Medulla oblongata (tissue), 1 donor: ENCODE data around the gene SUPT3H.
"Not testable (repeated sequence)": the region's sequence is repeated elsewhere in the genome, so short reads cannot be mapped to it uniquely, and the experiment has no call there.

ENCODE experiments used
- DNase-seq: peaks from one replicate; pipeline ENCODE4 v3.0.0-alpha.2; 2015; ENCODE audit errors: extremely low spot score

SUPT3H gene

DNA sequence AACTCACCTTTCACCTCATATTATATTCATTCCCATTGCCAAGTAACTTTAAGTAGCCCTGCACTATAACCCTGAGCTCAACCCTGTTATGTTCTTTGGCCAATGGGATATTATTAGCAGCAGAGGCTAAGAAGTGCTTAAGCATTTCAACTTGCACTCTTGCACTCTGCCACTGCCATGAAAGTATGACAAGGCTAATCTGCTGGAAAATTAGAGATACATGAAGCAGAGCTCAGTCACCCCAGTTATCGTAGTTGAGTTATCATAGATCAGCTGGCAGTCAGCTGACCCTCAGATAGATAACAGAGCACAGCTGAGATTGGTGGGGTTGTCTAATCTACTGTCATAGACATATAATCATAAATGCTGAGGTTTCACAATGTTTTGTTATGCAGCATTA lies 259.0 kb downstream of the SUPT3H start:
- no peak for DNase-seq

DNA sequence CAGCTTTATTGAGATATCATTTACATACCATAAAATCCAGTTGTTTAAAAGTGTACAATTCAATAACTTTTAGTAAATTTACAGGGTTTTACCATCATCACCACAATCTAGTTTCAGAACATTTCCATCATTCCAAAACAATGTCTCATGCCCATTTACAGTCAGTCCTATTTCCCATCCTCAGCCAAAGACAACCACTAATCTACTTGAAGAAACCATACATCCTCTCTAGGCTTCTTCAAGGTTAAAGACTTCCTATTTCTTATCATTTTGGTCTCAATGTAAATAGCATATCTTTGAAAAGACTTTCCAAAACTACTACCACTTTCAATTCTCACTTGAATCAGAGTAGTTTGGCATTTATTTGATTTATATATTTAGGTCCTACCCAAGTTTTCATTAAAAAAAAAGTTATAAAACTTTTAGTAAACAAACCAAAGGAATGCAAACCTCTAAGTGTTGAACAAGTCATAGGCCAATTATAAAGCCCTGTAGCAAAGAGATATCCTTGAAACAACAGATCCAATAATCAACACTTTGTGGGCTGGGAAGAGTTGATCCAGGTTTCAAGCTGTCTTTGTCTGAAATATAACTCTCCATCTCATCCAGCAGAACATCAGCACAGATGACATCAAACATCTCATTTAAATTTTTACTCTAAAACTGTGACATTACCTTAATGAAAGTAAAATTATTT lies 260.9 kb downstream of the SUPT3H start:
- DNase-seq: no peak

DNA sequence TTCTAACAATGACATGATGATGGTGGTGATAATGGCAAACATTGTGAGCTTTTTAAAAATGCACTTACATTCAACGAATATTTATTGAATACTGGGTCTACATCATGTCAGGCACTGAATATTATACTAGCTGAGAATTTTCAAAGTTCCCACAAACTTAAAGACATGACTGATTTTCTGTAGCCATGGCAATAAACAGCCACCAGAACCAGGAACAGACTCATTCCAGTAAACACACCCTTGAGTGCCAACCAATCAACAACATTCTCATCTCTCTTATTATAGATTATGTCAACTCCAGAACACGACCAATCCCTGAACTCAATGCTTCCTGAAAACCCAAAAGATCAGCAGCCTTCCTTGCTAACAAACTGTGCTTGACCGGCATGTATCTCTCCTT lies 262.0 kb downstream of the SUPT3H start:
- DNase-seq: no peak

DNA sequence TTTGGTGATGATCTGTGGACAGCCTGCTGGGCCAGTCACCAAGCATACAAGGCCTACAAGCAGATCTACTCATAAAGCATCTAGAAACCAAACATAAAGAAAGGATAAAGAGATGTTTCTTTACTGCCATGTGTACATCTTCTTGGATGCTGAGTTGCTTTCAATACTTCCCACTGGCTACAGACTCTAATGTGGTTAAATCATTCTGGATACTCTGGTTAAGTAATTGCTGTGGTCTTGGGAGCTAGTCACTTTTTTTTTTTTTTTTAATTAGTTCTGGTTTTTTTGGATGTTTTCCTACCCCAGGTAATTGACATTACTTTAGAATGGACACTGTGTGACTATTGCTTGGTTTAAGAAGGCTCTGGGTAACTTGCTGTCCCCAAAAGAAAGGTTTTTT lies 265.0 kb downstream of the SUPT3H start:
- no peak for DNase-seq

DNA sequence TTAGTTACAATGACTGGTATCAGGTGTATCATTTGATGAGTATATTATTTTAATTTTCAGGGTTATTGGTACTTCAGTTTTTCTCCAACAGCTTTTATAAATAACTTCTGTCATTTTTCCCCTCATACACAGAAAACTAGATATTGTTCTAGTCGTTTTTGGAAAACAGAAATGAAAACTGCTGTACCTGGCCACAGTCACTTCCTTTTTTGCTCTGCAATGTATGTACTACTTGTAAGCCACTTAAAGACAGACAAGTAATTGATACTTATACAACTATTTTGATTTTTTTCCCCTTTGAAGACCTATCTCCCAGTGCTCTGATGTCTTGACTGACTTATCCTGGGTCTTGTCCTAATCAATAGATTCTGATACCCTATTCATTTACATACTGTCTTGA lies 268.2 kb downstream of the SUPT3H start:
- no peak for DNase-seq

DNA sequence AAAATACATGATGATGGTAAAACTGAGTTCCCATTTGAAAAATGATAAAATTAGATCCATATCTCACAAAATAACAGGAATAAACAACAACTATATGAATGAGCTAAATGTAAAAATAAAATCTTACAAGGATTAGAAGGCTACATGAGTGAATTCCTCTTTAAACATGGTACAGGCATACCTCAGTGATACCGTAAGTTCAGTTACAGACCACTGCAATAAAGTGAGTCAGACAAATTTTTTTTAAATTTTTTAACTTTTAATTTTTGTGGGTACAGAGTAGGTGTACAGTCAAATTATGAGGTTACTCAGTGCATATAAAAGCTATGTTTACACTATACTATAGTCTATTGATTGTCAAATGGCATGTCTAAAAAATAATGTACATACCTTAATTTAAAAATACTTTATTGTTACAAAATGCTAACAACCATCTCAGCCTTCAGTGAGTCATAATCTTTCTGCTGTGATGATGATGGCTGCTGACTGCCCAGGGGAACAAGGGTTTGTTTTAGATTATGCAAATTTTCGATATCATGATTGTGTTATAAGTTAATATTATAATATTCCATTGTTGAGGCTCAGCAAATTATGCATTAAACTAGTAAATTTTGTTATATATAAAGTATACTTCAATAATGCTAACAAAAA lies 272.4 kb downstream of the SUPT3H start:
- no peak for DNase-seq

DNA sequence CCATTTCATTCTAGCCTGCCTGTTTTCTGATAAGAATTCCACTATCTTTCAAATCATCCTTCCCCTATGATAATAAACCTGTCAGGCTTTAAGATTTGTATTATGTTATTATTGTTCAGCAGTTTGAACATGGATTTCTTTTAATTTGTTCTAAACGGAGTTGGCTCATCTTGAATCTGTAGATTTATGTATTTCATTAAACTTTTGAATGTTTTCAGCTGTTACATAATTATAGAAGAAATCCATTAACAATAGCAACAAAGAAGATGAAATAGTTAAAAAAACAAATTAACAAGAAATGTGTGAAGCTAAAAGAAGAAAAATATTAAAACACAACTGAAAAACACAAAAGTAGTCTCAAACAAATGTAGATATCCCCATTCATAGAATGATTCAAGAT lies 273.3 kb downstream of the SUPT3H start:
- DNase-seq: no peak

DNA sequence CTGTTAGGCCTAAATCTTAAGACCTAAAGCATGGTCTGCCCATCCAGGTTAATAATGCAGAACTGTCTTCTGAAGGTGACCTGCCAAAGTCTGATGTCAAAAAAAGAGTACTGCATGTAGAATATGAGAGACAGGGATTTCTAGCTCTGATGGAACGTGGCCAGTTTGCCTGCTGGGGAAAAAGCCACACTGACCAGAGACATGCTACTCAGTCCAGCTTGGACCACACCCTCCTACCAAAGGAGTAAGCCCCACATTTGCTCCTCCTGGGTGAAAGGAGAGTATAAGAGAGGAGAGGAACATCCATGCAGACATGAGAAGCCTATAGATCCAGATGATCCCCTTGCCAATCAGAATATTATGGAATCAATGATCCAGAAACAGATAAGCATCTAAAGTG lies 279.5 kb downstream of the SUPT3H start:
- DNase-seq: no peak

DNA sequence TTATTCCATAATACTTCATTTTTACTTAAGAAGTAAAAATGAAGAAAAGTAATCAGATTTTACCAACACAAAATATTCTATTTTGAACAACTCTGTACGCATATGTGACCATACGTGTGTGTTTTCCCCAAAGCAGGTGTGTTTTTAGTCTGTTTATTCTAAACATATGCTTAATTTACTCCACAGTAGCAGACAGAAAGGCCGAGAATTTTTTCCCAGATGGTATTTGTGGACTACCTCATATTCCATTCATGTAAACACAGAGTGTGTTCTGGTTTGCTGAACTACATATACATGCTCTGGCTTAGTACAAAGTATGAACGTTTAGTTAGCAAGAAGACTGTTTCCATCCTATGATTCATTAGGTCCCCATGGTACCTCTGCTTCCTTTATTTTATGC lies 282.9 kb downstream of the SUPT3H start:
- DNase-seq: no peak

DNA sequence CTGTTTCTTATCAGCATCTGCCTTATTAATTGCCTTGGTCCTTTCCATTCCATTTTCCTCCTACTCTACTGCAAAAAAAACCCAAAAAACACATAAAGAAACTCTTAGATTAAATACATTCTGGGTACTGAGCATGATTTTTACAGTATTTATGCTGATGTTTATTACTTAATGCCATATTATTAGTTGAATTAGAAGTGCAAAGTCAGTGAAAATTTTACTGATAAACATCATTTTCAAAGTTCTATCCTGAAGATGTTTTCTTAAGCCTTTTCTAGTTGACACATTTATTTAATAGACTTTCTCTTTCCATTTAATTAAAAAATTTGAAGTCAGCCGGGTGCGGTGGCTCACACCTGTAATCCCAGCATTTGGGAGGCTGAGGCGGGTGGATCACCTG lies 285.6 kb downstream of the SUPT3H start:
- DNase-seq: no peak

DNA sequence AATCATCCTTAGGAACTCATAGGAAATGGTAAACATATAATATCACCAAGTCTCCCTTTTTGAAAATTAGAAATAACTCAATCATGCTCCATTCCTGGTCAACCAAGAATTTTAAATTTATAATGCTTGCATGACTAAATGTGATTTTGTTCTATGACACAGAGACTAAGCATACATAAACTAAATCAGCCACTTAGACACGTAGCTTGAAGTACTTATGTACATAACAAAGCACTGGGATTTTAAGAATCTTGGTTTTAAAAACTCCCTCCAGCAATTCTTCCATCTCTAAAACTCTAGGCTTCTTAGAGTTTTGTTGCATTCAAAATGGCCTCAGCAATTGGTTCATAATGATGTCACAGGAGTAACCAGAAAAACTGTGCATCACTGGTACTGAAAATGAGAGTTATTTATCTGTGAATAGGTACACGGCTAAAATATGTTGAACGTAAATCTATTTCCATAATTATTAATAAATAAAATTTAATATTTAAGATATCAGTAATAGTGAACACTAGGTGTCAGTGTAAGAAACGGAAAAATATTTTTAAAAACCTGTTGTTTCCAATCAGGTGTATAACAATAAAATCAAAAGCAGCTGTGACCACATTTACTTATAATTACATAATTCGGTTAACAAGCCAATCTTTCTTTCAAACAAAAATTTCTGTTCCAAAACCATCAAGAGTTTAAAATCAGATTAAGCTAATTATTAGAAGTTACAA lies 291.2 kb downstream of the SUPT3H start:
- no peak for DNase-seq

DNA sequence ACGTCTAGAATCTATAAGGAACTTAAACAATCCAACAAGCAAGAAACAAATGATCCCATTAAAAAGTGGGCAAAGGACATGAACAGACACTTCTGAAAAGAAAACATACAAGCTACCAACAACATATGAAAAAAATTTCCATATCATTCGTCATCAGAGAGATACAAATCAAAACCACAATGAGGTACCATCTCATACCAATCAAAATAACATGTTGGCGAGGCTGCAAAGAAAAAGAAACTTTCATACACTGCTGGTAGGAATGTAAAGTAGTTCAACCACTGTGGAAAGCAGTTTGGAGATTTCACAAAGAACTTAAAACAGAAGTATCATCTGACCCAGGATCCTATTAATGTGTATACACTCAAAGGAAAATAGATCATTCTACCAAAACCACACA lies 293.5 kb downstream of the SUPT3H start:
- DNase-seq: no peak

DNA sequence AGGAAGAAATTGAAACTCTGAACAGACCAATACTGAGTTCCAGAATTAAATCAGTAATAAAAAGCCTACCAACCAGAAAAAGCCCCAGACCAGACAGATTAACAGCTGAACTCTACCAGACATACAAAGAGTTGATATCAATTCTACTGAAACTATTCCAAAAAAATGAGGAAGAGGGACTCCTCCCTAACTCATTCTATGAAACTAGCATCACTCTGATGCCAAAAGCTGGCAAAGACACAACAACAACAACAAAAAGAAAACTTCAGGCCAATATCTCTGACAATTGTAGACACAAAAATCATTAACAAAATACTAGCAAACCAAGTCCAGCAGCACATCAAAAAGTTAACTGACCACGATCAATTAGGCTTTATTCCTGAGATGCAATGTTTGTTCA lies 295.6 kb downstream of the SUPT3H start:
- no peak for DNase-seq

DNA sequence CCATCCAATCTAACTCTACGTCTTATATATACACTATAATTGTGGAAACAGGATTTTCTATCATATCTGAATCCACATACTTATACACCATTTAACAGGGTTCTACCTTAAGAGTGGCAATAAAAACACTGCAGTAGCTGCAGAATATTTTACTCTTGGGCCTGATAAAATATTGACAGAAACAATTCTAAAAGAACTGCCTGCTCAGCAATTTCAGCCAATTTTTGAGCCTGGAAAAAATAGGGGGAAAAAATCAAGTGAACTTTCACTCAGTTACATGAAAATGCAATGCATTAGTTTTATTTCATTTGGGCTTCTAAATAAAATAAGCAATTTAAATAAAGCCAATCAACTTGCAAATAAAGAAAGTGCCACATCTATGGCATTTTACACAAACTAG lies 296.1 kb downstream of the SUPT3H start:
- no peak for DNase-seq

DNA sequence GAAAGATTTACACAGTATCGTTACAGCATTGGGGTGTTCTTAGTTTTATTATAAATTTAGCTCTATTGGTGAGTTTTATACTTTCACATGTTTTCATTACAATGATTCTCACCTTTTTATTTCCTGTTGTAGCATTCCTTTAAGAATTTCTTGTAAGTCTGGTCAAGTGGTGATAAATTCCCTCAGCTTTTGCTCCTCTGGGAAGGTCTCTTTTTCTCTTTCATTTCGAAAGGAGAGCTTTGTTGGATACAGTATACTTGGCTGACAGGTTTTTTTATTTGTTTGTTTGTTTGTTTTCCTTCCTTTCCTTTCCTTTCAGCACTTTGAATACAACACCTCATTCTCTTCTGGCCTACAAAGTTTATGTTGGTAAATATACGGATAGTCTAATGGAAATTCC lies 299.3 kb downstream of the SUPT3H start:
- no peak for DNase-seq

DNA sequence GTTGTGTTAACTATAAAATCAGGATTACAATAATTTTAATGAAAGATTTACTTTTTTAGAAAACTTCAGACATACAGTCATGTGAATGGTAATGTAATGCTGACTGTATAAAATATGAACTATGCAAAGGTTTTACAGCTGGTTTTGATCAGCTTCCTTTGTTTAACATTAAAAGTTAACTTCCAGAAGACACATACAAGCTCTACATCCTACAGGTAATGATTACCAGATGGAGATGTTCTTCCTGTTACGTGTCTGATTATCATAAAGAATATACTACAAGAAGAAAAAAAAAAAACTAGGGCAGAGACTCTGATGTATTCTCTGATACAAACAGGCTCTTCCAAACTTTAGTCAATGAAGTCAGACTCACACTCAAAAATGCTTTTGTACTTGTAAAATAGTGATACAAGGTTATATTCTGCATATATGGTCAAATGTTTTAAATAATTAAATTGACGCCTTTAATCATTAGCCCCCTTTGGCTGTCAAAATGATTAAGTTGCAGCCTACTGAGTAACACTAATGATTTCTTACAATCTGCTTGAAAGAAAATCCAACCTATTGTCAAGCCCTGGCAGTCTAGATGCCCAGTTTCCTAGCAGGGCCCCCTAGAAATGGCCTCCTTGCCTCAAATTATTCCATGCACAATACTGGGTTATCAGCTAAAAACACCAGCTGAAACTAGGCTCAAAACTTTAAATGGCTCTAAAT lies 301.4 kb downstream of the SUPT3H start:
- DNase-seq: no peak

DNA sequence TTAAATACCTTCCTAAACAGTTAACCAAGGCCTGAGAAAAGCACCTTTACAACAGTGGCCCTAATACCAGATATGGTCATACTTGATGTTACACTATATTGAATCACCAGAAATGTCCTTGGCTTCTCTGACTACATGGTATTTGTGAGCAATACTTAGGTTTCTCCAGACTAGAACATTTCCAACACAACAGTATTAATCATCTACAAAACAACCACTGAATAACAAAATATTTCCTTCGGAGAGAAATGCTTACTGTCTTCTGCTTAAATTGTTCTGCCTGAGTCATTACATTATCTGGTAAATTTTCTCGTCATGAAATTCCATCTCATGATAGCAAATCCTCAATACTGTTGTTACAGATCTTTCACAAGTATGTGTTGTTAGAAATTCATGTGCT lies 302.5 kb downstream of the SUPT3H start:
- DNase-seq: no peak

DNA sequence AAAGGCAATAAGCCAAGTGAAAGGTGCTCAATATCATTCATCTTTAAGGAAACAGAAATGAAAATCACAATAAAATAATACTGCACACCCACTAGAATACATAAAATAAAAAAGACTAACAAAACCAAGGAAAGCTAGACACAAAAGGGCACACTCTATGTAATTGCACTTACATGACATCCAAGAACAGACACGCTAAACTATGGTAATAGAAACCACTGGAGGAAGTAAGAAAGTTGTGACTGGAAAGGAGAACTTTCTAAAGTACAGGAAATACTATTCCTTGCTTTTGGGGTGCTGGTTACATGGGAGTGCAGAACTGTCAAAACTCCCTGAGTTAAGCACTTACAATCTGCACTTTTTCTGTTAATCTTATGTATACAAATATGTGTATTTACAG lies 303.3 kb downstream of the SUPT3H start:
- DNase-seq: no peak

DNA sequence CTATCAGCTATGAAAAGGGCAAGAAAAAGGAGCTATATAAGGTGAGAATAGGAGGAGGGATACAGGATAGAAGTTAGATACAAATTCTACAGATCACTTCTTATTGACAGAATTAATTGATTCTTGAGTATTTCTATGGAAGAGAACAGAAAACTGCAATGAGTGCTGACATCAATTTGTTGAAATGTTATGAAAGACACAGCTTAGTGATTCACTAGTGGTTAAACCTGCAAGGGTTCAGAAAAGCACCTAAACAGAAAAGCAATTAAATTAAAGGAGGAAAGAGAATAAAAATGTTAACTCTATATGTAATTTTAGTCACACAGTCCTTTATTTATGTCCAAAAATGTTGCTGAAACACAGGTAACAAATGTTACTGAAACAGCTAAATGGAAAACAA lies 304.0 kb downstream of the SUPT3H start:
- DNase-seq: no peak

DNA sequence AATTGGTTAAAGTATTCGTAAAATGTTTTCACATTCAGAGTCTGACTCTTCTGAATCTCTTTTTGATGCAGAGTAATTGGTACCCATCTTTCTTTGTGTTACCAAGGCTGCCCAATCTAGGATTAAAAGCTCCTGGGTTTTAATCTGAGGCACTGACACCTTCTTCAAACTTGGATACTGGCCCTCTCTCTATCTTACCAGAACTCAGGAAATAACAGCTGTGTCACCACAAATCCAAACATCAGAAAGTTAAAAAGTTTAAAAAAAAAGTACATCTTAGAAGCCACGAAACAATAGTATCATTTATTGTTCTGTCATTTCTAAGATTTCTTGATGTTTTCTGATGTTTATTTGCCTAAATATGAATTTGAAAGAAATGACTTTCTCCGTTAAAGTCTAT lies 305.1 kb downstream of the SUPT3H start:
- DNase-seq: no peak

DNA sequence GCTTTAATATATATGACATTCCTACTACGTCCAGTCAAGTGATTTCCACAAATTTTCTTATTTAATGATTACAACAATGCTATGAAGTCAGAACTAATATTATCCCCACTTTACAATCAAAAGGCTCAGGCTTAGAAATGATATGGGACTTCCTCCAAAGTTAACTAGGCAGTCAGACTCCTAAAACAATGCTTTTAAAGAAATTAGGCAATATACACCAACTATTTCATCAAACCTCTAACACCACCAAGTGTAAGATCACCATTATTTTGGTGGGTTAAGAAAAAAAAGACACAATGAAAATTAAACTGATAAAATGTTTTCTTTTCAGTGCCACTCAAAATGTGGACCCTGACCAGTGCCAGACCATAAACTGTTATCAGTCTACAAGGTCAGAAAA lies 305.7 kb downstream of the SUPT3H start:
- no peak for DNase-seq

DNA sequence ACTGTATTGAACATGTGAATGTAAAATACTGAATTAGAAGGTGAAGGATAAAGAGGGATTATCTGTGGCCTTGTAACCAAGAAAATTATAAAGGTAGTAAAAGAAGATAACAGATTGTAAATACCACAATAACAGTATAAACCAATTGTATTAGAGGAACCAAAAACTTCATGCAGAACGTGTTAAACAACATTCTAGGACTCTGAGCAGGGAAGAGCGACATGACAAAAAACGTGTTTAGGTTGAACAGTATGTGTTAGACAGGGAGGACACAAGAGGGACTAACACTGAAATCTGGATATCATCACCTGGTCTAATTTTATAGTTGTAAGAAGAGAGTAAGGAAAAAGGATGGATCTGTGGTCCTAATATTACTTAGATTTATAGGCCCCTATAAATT lies 308.6 kb downstream of the SUPT3H start:
- no peak for DNase-seq

DNA sequence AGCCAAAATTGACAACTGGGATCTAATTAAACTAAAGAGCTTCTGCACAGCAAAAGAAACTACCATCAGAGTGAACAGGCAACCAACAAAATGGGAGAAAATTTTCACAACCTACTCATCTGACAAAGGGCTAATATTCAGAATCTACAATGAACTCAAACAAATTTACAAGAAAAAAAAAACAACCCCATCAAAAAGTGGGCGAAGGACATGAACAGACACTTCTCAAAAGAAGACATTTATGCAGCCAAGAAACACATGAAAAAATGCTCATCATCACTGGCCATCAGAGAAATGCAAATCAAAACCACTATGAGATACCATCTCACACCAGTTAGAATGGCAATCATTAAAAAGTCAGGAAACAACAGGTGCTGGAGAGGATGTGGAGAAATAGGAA lies 310.3 kb downstream of the SUPT3H start:
- not testable (repeated sequence) for DNase-seq
